SK-N-SH (cell line): ENCODE measurements around the gene CARD8. TPM values are rescaled to one million over a fixed set of nuclear protein-coding genes. Genes with fewer than 3 reads are reported as not detected.

Source experiments
- polyA plus RNA-seq, 3 experiments: library from polyadenylated mRNA; depleted of rRNA; stranded (reverse); fragments of >200 nt; gene quantifications; 2 replicates each; pipeline ENCODE4 v1.2.3, GENCODE V29; 2012

The CARD8 gene
- polyA plus RNA-seq, 1 of the 3 experiments (the other 2 are of a cell fraction): 16.4 TPM

Other genes starting within 250 kb of the CARD8 start
- gene CABP5, start 211.8 kb downstream of the CARD8 start, polyA plus RNA-seq (2012; rRNA removed): not detected in 2 replicates
- 6.0 and 6.1 TPM in 2 replicates for gene PLA2G4C, start 145.1 kb downstream of the CARD8 start, polyA plus RNA-seq (2012; rRNA removed)
- gene LIG1, start 85.6 kb downstream of the CARD8 start, polyA plus RNA-seq (2012; rRNA removed): 39.6 and 53.0 TPM in 2 replicates
- 1.3 and 2.2 TPM in 2 replicates for gene ZSWIM9, start 85.2 kb downstream of the CARD8 start, polyA plus RNA-seq (2012; rRNA removed)
- 0.47 and 0.61 TPM in 2 replicates for gene ZNF114, start 14.2 kb upstream of the CARD8 start, polyA plus RNA-seq (2012; rRNA removed)
- gene EMP3, start 69.6 kb upstream of the CARD8 start, polyA plus RNA-seq (2012; rRNA removed): 263 and 277 TPM in 2 replicates
- gene TMEM143, start 108.0 kb upstream of the CARD8 start, polyA plus RNA-seq (2012; rRNA removed): 20.2 and 21.9 TPM in 2 replicates
- gene SYNGR4, start 108.5 kb upstream of the CARD8 start, polyA plus RNA-seq (2012; rRNA removed): 0.08 TPM in 1 of 2 replicates, not detected in the other
- 119 and 138 TPM in 2 replicates for gene KDELR1, start 135.6 kb upstream of the CARD8 start, polyA plus RNA-seq (2012; rRNA removed)
- 0.54 and 0.92 TPM in 2 replicates for gene GRIN2D, start 137.8 kb upstream of the CARD8 start, polyA plus RNA-seq (2012; rRNA removed)
- gene GRWD1, start 190.1 kb upstream of the CARD8 start, polyA plus RNA-seq (2012; rRNA removed): 34.1 and 36.6 TPM in 2 replicates
- 1.1 and 1.2 TPM in 2 replicates for gene KCNJ14, start 199.7 kb upstream of the CARD8 start, polyA plus RNA-seq (2012; rRNA removed)
- gene CYTH2, start 213.5 kb upstream of the CARD8 start, polyA plus RNA-seq (2012; rRNA removed): 69.5 and 77.6 TPM in 2 replicates